Measurements from ENCODE around the gene SLC66A1. TPM values are rescaled to one million over a fixed set of nuclear protein-coding genes. Genes with fewer than 3 reads are reported as not detected.

SLC66A1 gene
- total RNA-seq, 2 experiments from 2014 or later = 2.6 to 2.7 TPM

DNA sequence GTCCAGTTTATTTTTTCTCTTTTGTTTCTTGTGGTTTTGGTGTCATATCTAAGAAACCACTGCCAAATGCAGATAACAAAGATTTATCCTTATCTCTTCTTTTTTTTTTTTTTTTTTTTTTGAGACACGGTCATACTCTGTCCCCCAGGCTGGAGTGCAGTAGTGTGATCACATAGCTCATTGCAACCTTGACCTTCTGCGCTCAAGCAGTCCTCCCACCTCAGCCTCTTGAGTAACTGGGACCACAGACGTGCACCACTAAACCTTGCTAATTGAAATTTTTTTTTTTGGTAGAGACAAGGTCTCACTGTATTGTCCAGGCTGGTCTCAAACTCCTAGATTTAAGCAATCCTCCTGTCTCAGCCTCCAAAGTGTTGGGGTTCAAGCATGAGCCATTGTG lies 8.9 kb downstream of the SLC66A1 start:
- Mint-ChIP-seq H3K27ac (no peak overlapping the region), H3K9me3 (no peaks in the 10 kb centered on the region), H3K4me1 (ENCODE audit: low read depth) (peaks cover 1% of the 10 kb centered on the region), H3K36me3 (ENCODE audit: low read depth) (no peaks in the 10 kb centered on the region), H3K4me3 (no peak overlapping the region), H3K27me3 (ENCODE audit: low read depth) (no peaks in the 10 kb centered on the region)
- intact Hi-C loops (cut with micrococcal nuclease) = no loop called here
- CTCF ChIA-PET = no interaction called here
- no peak for DNase-seq

DNA sequence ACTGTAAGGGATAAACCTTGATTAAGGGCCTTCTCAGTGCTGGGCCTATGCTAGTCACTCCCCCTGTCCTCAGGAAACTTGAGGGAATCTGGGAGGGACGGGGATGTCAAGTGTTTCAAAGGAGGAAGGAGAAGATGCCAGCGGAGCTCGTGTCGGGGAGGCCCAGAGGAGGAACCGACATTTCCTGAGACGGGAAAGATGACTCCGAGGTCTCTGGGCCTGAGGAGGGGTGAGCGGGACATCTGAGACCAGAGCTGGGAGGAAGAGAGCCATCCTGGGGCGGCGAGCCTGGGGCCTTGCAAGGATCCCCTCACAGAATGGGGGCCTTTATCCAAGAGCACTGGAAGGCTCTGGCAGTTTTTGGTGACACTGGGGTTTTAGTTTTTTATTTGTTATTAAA lies 10.4 kb downstream of the SLC66A1 start:
- CTCF ChIA-PET = interaction anchor here (0.8 kb wide), 1 partner anchor 332 kb away, joined by 3 read pairs; no protein-coding TSS in a partner anchor
- Mint-ChIP-seq H3K27me3 (ENCODE audit: low read depth) (no peaks in the 10 kb centered on the region), H3K4me1 (ENCODE audit: low read depth) (no peaks in the 10 kb centered on the region), H3K36me3 (ENCODE audit: low read depth) (no peaks in the 10 kb centered on the region), H3K9me3 (no peaks in the 10 kb centered on the region), H3K27ac (no peak overlapping the region), H3K4me3 (no peak overlapping the region)
- intact Hi-C loops (cut with micrococcal nuclease) = no loop called here
- DNase-seq = no peak

DNA sequence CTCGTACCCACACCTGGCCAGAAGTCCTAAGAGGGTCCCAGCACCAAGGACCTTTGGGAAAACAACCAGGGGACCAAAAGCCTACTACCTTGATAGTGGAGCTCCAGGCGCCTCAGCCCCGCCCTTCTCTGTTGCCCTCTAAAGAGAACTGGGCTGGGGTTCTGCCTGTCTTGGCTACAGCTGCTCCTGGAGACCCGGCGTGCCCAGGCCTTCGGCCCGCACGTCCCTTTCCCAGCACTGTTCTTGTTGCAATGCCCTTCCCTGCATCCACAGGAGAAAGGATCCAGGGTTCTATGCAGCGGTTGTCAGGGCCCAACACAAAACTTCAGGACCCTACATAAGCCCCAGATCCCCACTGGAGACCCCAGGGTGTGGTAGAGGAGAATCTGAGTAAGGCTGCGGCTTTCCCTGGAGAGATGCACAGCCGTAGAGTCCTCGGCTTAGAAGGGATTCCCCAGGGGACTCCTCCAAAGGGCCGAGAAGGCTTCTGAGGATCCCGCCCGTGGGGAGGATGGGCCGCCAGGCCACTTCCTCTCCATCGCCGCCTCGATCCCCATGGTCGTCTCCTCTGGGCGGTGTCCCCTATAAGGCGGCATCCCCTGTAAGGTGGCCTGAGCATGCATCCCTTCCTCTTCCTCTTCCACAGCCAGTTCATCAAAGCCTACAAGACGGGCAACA lies 12.0 kb downstream of the SLC66A1 start:
- no peaks in the 10 kb centered on the region for H3K36me3 Mint-ChIP-seq (ENCODE audit: low read depth)
- H3K9me3 Mint-ChIP-seq = no peaks in the 10 kb centered on the region
- no peak for DNase-seq
- H3K4me1 Mint-ChIP-seq (ENCODE audit: low read depth) = no peaks in the 10 kb centered on the region
- intact Hi-C loops (cut with micrococcal nuclease) = no loop called here
- CTCF ChIA-PET = no interaction called here
- no peak overlapping the region for H3K27ac Mint-ChIP-seq
- no peak overlapping the region for H3K4me3 Mint-ChIP-seq
- H3K27me3 Mint-ChIP-seq (ENCODE audit: low read depth) = no peaks in the 10 kb centered on the region

DNA sequence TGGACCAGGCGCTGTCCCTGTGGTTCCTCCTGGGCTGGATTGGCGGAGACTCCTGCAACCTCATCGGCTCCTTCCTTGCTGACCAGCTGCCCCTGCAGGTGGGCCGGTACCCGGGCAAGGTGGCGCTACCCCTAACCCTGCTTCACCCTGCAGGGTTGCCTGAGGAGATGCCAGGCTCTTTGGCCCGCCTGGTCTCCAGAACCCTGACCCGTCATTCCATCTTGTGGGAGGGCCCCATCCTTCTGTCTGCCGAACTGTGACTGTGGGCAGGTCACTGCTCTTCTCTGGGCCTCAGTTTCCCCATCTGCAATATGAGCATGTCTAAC lies 12.5 kb downstream of the SLC66A1 start:
- CTCF ChIA-PET = no interaction called here
- no peak overlapping the region for H3K27ac Mint-ChIP-seq
- no peaks in the 10 kb centered on the region for H3K9me3 Mint-ChIP-seq
- H3K4me1 Mint-ChIP-seq (ENCODE audit: low read depth) = no peaks in the 10 kb centered on the region
- H3K4me3 Mint-ChIP-seq = no peak overlapping the region
- H3K27me3 Mint-ChIP-seq (ENCODE audit: low read depth) = no peaks in the 10 kb centered on the region
- intact Hi-C loops (cut with micrococcal nuclease) = no loop called here
- no peak for DNase-seq
- H3K36me3 Mint-ChIP-seq (ENCODE audit: low read depth) = no peaks in the 10 kb centered on the region

DNA sequence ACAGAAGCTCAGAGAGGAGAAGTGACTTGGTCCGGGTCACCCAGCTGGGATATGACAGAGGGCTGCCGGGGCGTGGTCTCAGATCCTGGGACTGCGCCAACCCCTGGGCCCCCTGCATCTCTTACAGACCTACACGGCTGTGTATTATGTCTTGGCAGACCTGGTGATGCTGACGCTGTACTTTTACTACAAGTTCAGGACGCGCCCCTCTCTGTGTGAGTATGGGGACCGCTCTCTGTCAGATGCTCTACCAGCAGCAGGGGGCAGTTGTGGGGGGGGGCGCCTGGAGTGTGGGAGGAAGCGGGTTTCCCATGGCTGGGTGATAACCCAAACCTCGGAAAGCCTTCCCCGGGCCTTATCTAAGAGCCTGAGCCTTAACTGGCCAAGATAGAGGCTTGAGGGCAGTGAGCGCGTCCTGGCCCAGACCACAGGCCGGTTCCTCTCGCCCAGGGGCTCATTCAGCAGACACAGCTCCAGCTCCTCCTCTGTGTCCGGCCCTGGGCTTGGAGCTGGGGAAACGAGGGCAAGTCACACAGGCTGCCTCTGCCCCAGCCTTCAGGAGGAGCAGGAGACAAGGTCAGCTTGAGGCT lies 13.3 kb downstream of the SLC66A1 start:
- no peaks in the 10 kb centered on the region for H3K9me3 Mint-ChIP-seq
- H3K4me1 Mint-ChIP-seq (ENCODE audit: low read depth) = no peaks in the 10 kb centered on the region
- no peaks in the 10 kb centered on the region for H3K36me3 Mint-ChIP-seq (ENCODE audit: low read depth)
- H3K27ac Mint-ChIP-seq = no peak overlapping the region
- intact Hi-C loops (cut with micrococcal nuclease) = no loop called here
- DNase-seq = no peak
- CTCF ChIA-PET = no interaction called here
- H3K4me3 Mint-ChIP-seq = no peak overlapping the region
- H3K27me3 Mint-ChIP-seq (ENCODE audit: low read depth) = no peaks in the 10 kb centered on the region

DNA sequence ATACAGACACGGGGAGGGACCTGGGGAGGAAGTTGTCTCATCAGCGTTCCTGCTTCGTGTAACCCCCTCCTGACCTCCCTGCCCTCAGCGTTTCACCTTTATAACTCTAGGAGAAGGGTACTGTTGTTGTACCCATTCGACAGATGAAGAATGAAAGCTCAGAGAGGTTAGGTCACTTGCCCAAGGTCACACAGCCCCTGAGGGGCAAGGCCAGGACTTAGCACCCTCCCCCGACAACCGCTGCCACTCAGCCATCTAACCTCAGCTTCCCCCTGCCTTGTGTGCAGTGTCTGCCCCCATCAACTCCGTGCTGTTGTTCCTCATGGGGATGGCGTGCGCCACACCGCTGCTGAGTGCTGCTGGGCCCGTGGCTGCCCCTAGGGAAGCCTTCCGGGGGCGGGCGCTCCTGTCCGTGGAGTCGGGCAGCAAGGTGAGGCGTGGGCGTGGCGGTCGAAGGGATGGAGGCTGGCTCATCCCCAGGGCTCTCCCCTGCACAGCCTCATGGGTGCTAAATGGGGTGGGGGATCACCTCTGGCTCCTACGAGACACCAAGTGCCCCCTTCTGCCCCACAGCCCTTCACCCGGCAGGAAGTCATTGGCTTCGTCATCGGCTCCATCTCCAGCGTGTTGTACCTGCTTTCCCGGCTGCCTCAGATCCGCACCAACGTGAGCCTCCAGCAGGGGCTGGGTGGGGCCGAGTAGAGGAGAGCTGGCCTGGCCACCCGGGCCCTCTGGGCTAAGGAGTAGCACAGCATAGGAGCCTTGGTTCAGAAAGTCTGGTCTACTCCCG lies 14.0 kb downstream of the SLC66A1 start:
- CTCF ChIA-PET = no interaction called here
- H3K4me1 Mint-ChIP-seq (ENCODE audit: low read depth) = no peaks in the 10 kb centered on the region
- no peak for DNase-seq
- intact Hi-C loops (cut with micrococcal nuclease) = no loop called here
- H3K4me3 Mint-ChIP-seq = no peak overlapping the region
- H3K27me3 Mint-ChIP-seq (ENCODE audit: low read depth) = no peaks in the 10 kb centered on the region
- no peaks in the 10 kb centered on the region for H3K9me3 Mint-ChIP-seq
- H3K36me3 Mint-ChIP-seq (ENCODE audit: low read depth) = no peaks in the 10 kb centered on the region
- no peak overlapping the region for H3K27ac Mint-ChIP-seq

DNA sequence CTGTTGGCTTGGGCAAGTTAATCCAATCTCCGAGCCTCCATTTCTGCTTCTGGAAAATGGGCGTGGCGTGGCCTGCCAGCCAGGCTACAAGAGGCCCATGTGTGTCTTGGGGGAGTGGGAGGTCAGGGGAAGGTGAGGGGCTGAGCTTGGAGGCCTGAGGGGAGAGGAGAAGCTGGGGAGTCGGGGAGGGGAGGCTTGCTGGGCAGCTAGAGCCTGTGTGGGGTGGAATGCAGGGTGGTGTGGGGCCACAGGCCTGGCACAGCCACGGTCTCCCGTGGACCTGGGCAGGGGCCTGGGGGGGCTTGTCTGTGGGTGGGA lies 14.6 kb downstream of the SLC66A1 start:
- Mint-ChIP-seq H3K9me3 (no peaks in the 10 kb centered on the region), H3K36me3 (ENCODE audit: low read depth) (no peaks in the 10 kb centered on the region), H3K27ac (no peak overlapping the region), H3K4me1 (ENCODE audit: low read depth) (no peaks in the 10 kb centered on the region), H3K4me3 (no peak overlapping the region), H3K27me3 (ENCODE audit: low read depth) (no peaks in the 10 kb centered on the region)
- CTCF ChIA-PET = no interaction called here
- DNase-seq = no peak
- intact Hi-C loops (cut with micrococcal nuclease) = no loop called here

DNA sequence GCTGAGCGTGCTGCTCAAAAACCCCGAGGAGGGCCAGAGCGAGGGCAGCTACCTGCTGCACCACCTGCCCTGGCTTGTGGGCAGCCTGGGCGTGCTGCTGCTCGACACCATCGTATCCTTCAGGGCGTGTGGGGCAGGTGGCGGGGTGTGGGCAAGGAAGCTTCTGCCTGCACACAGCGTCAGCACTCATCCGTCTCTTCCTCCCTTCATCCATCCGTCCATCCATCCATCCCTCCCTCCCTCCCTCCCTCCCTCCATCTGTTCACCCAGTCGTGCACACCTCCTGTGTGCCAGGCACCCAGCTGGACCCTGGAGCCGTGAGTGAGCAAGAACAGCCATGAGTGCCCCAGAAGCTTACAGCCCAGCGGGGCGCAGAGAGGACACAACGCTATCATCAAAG lies 15.2 kb downstream of the SLC66A1 start:
- CTCF ChIA-PET = no interaction called here
- Mint-ChIP-seq H3K4me1 (ENCODE audit: low read depth) (no peaks in the 10 kb centered on the region), H3K27me3 (ENCODE audit: low read depth) (no peaks in the 10 kb centered on the region), H3K27ac (no peak overlapping the region), H3K4me3 (no peak overlapping the region), H3K9me3 (no peaks in the 10 kb centered on the region), H3K36me3 (ENCODE audit: low read depth) (no peaks in the 10 kb centered on the region)
- no peak for DNase-seq
- intact Hi-C loops (cut with micrococcal nuclease) = no loop called here

DNA sequence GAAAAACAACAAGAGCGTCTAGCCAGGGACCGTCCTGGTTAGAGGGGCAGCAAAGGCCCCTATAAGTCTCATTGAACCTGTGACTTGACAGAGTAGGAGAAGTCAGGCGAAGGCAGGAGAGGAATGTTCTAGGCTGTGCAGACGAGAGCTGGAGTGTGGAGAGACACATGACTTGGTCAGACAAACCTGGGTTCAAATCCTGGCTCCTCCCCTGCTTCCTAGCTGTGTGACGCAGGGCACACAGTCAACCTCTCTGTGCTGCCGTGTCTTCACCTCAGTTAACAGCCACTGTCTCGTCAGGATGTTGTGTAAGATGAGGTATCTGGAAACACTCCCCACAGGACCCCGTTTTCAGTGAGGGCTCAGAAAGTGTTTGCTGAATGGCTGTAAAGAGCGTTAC lies 15.6 kb downstream of the SLC66A1 start:
- DNase-seq = no peak
- H3K4me3 Mint-ChIP-seq = no peak overlapping the region
- H3K27me3 Mint-ChIP-seq (ENCODE audit: low read depth) = no peaks in the 10 kb centered on the region
- no peak overlapping the region for H3K27ac Mint-ChIP-seq
- H3K9me3 Mint-ChIP-seq = no peaks in the 10 kb centered on the region
- no peaks in the 10 kb centered on the region for H3K36me3 Mint-ChIP-seq (ENCODE audit: low read depth)
- intact Hi-C loops (cut with micrococcal nuclease) = no loop called here
- CTCF ChIA-PET = no interaction called here
- H3K4me1 Mint-ChIP-seq (ENCODE audit: low read depth) = no peaks in the 10 kb centered on the region

DNA sequence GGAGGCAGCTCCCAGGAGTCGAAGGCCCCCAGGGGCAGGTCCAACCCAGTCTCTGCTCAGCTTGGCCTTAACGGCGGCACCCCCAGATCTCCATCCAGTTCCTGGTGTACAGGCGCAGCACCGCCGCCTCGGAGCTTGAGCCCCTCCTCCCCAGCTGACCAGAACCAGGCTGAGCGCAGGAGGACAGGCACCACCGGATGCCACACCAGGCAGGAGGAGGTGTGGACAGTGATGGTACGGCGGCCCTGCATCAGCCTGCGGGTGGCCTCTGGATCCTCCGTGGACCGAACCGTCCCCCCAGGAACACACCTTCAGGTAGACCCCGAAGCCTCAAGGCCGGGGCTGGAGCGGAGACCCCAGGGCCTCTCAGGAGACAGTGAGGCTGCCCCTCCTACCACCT lies 16.4 kb downstream of the SLC66A1 start:
- H3K27ac Mint-ChIP-seq = no peak overlapping the region
- H3K4me3 Mint-ChIP-seq = no peak overlapping the region
- H3K9me3 Mint-ChIP-seq = no peaks in the 10 kb centered on the region
- H3K4me1 Mint-ChIP-seq (ENCODE audit: low read depth) = no peaks in the 10 kb centered on the region
- H3K27me3 Mint-ChIP-seq (ENCODE audit: low read depth) = no peaks in the 10 kb centered on the region
- intact Hi-C loops (cut with micrococcal nuclease) = no loop called here
- CTCF ChIA-PET = no interaction called here
- DNase-seq = no peak
- H3K36me3 Mint-ChIP-seq (ENCODE audit: low read depth) = no peaks in the 10 kb centered on the region

DNA sequence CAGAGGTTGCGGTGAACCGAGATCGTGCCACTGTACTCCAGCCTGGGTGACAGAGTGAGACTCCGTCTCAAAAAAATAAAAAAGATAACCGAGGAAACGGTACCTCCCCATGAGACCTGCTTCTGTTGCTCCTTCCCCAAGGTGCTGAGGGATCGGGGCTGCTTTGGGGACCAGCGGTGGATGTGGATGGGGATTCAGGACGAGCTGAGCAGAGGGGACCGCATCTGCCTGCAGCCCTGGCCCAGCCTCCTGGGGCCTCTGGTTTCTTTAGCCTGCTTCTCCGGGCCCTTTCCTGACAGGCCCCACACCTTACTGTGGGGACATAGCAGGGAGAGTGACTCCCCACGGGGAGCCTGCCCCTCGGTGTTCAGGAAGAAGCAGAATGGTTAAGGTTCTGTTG lies 17.1 kb downstream of the SLC66A1 start:
- no peaks in the 10 kb centered on the region for H3K27me3 Mint-ChIP-seq (ENCODE audit: low read depth)
- H3K27ac Mint-ChIP-seq = no peak overlapping the region
- DNase-seq = no peak
- no peaks in the 10 kb centered on the region for H3K4me1 Mint-ChIP-seq (ENCODE audit: low read depth)
- no peaks in the 10 kb centered on the region for H3K9me3 Mint-ChIP-seq
- intact Hi-C loops (cut with micrococcal nuclease) = no loop called here
- H3K4me3 Mint-ChIP-seq = no peak overlapping the region
- CTCF ChIA-PET = no interaction called here
- H3K36me3 Mint-ChIP-seq (ENCODE audit: low read depth) = no peaks in the 10 kb centered on the region

DNA sequence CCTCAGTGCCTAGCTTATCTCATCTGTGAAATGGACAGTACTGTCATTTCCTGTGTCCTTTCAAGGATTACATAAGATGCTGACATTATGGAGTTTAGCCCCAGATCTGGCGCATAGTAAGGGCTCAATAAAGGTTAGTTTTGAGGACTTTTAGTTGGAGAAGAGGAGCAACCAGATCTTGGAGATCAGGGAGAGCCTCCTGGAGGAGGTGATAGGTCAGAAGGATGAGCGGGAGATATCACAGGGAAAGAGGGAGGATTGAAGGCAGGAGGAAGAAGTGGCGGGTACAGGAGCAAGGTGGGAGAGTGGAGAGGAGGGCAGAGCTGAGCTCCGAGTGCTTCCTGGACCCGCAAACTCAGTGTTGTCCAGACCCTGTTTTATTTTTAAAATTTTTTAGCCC lies 17.5 kb downstream of the SLC66A1 start:
- H3K27ac Mint-ChIP-seq = no peak overlapping the region
- CTCF ChIA-PET = interaction anchor here (1.4 kb wide), 1 partner anchor 15 kb away, joined by 4 read pairs; no protein-coding TSS in a partner anchor
- intact Hi-C loops (cut with micrococcal nuclease) = no loop called here
- no peaks in the 10 kb centered on the region for H3K27me3 Mint-ChIP-seq (ENCODE audit: low read depth)
- H3K9me3 Mint-ChIP-seq = no peaks in the 10 kb centered on the region
- H3K36me3 Mint-ChIP-seq (ENCODE audit: low read depth) = no peaks in the 10 kb centered on the region
- no peak overlapping the region for H3K4me3 Mint-ChIP-seq
- no peak for DNase-seq
- no peaks in the 10 kb centered on the region for H3K4me1 Mint-ChIP-seq (ENCODE audit: low read depth)

DNA sequence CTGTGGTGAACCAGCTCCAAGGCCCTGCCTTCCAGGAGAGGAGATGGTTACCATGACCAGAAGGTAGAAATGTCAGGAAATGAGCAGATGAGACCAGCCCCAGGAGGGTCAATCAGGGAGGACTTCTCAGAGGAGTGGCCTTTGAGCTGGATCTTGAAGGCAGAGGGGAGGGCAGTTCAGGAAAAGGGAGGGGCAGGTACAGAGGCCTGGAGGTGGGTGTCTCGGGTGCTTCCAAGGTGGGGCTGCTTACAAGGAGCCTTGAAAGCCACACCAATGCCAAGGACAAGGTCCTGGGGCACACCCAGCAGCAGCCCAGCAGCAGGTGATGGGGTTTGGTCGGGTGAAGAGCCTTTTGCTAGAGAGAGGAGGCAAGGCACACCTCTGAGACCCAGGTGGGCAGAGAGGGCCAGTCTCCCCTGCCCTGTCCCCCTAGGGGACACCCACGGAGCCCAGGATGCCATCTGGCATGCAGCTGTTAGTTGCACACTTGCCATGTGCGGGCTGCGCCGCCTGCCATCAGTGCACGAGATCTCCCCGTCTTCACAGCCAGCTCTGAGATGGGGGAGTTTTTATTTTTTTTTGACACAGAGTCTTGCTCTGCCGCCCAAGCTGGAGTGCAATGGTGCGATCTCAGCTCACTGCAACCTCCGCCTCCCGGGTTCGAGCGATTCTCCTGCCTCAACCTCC lies 18.5 kb downstream of the SLC66A1 start:
- intact Hi-C loops (cut with micrococcal nuclease) = no loop called here
- Mint-ChIP-seq H3K36me3 (ENCODE audit: low read depth) (no peaks in the 10 kb centered on the region), H3K4me3 (no peak overlapping the region), H3K9me3 (no peaks in the 10 kb centered on the region), H3K4me1 (ENCODE audit: low read depth) (no peaks in the 10 kb centered on the region), H3K27ac (no peak overlapping the region), H3K27me3 (ENCODE audit: low read depth) (no peaks in the 10 kb centered on the region)
- DNase-seq = no peak
- CTCF ChIA-PET = interaction anchor here (1.4 kb wide), 1 partner anchor 14 kb away, joined by 4 read pairs; no protein-coding TSS in a partner anchor

Data from activated naive CD4-positive, alpha-beta T cell treated with anti-CD3 and anti-CD28 coated beads for 36 hours (primary cell).